B cell (primary cell): ENCODE results near the gene FAM120B. TPM values are rescaled to one million over a fixed set of nuclear protein-coding genes. Genes with fewer than 3 reads are reported as not detected.

Experiments
- ATAC-seq: fragments of 200-7000 bp; cut with Tn5 transposase; one replicate; pipeline ENCODE4 v1.10.0; 2021; ENCODE audit warnings: low read depth, mild to moderate bottlenecking, moderate number of reproducible peaks, moderate library complexity
- CTCF ChIA-PET: fragments of 350-600 bp; sonication (Branson Sonifier 250); formaldehyde crosslinking; loops from one replicate; lab custom pipeline; 2021; ENCODE audit warnings: antibody characterized with exemption, inconsistent platforms; lab: Charles Lee
- POLR2A ChIA-PET: fragments of 350-600 bp; sonication (Branson Sonifier 250); formaldehyde crosslinking; loops from one replicate; lab custom pipeline; 2021; ENCODE audit warnings: antibody characterized with exemption; lab: Charles Lee
- DNase-seq: peaks from one replicate; pipeline ENCODE4 v3.0.0; 2013
- H2AFZ ChIP-seq: 2 replicates; pipeline ENCODE4 v1.6.1; 2012; ENCODE audit warnings: mild to moderate bottlenecking, low read depth, low read length; ENCODE audit not compliant: insufficient read depth, poor library complexity, severe bottlenecking
- H3K27ac ChIP-seq, 2 donors: 1 replicate in 1 of 2; 2 replicates in 1 of 2; pipeline ENCODE4 v1.5.1; 2012 to 2013; ENCODE audit warnings: low read length in 2 of 2, mild to moderate bottlenecking in 2 of 2, moderate library complexity in 1 of 2
- H3K27me3 ChIP-seq, 4 experiments: fragments of 200-600 bp in 1 of 4; sonication (generic) in 1 of 4; replicated peaks in 1 of 4; 1 replicate in 2 of 4; 2 replicates in 2 of 4; pipeline versions ENCODE4 v1.6.1 to v1.7.0; 2013 to 2016; ENCODE audit warnings: low read length in 3 of 4, mild to moderate bottlenecking in 2 of 4, mixed read lengths in 1 of 4, moderate library complexity in 1 of 4; ENCODE audit not compliant: insufficient read depth in 4 of 4, control insufficient read depth in 3 of 4; ENCODE audit errors: control extremely low read depth in 1 of 4
- H3K36me3 ChIP-seq, 2 experiments: replicated peaks in 1 of 2; 1 replicate in 1 of 2; 2 replicates in 1 of 2; pipeline versions ENCODE4 v1.6.1 to v1.7.1; 2013; ENCODE audit warnings: low read length in 1 of 2; ENCODE audit not compliant: insufficient read depth in 2 of 2, control insufficient read depth in 1 of 2; ENCODE audit errors: control extremely low read depth in 1 of 2, extremely low read depth in 1 of 2
- H3K4me1 ChIP-seq, 2 donors: fragments of 200-600 bp in 1 of 2; sonication (generic) in 1 of 2; 1 replicate in 1 of 2; 2 replicates in 1 of 2; pipeline versions ENCODE4 v1.5.1 to v1.6.1; 2013 to 2017; ENCODE audit warnings: low read length in 2 of 2; ENCODE audit not compliant: control insufficient read depth in 2 of 2, insufficient read depth in 2 of 2
- H3K4me2 ChIP-seq: replicated peaks from 2 replicates; pipeline ENCODE3; 2012; ENCODE audit warnings: mild to moderate bottlenecking, low read depth, low read length; ENCODE audit not compliant: poor library complexity, severe bottlenecking
- H3K4me3 ChIP-seq, 5 experiments: fragments of 200-600 bp in 1 of 5; sonication (generic) in 1 of 5; 1 replicate in 3 of 5; 2 replicates in 2 of 5; pipeline versions ENCODE4 v1.5.1 to v1.7.0; 2011 to 2016; ENCODE audit warnings: low read length in 4 of 5, mild to moderate bottlenecking in 4 of 5, low read depth in 2 of 5, control low read depth in 1 of 5, moderate library complexity in 1 of 5; ENCODE audit not compliant: insufficient read depth in 1 of 5; ENCODE audit errors: control extremely low read depth in 1 of 5, extremely low read depth in 1 of 5
- H3K79me2 ChIP-seq: fragments of 200-600 bp; sonication (generic); one replicate; pipeline ENCODE4 v1.6.0; 2016; ENCODE audit warnings: low read length; ENCODE audit not compliant: control insufficient read depth, insufficient read depth
- H3K9ac ChIP-seq: fragments of 200-600 bp; sonication (generic); 2 replicates; pipeline ENCODE4 v1.6.1; 2017; ENCODE audit warnings: mild to moderate bottlenecking, low read length, moderate library complexity
- H3K9me3 ChIP-seq, 3 donors: one replicate each; pipeline versions ENCODE4 v1.6.1 to v1.7.1; 2013; ENCODE audit warnings: low read length in 2 of 3; ENCODE audit not compliant: control insufficient read depth in 2 of 3, insufficient read depth in 1 of 3; ENCODE audit errors: control extremely low read depth in 1 of 3
- H4K20me1 ChIP-seq: 2 replicates; pipeline ENCODE4 v1.6.0; 2012; ENCODE audit warnings: mild to moderate bottlenecking, low read length; ENCODE audit not compliant: insufficient read depth, control insufficient read depth, poor library complexity, severe bottlenecking
- H3K27ac Mint-ChIP-seq: one replicate; pipeline ENCODE4 v1.8.0; 2021; ENCODE audit warnings: mixed read lengths
- H3K27me3 Mint-ChIP-seq: one replicate; pipeline ENCODE4 v1.8.0; 2021; ENCODE audit warnings: mixed read lengths
- H3K4me1 Mint-ChIP-seq: one replicate; pipeline ENCODE4 v1.8.0; 2021; ENCODE audit warnings: mixed read lengths
- H3K4me3 Mint-ChIP-seq: one replicate; pipeline ENCODE4 v1.8.0; 2021; ENCODE audit warnings: mixed read lengths
- H3K9me3 Mint-ChIP-seq: one replicate; pipeline ENCODE4 v1.8.0; 2022; ENCODE audit warnings: mixed read lengths; ENCODE audit not compliant: insufficient read depth
- EZH2 ChIP-seq: IDR thresholded peaks from 2 replicates; pipeline ENCODE4 v1.6.1; 2012; ENCODE audit warnings: borderline replicate concordance, low read depth, mild to moderate bottlenecking, moderate library complexity, low read length; ENCODE audit not compliant: insufficient read depth, poor library complexity, severe bottlenecking
- WGBS: methylation state at CpG from one replicate; pipeline ENCODE4 v1.1.5; 2013; ENCODE audit warnings: missing lambda C conversion rate; ENCODE audit not compliant: insufficient coverage; 5-methylcytosine and 5-hydroxymethylcytosine counted together
- intact Hi-C: fragments of 100-400 bp; cut with micrococcal nuclease; formaldehyde crosslinking; loops from one replicate; pipeline ENCODE4 v1.10.0; 2022
- polyA plus RNA-seq: library from polyadenylated mRNA; depleted of rRNA; stranded (reverse); fragments of >200 nt; gene quantifications from 2 replicates; pipeline ENCODE4 v1.2.3, GENCODE V29; 2012
- total RNA-seq, 2 donors: library from RNA; stranded (reverse); fragments of 120-200 nt in 1 of 2; gene quantifications; 1 replicate in 1 of 2; 2 replicates in 1 of 2; pipeline versions ENCODE4 v1.2.3 to v1.2.4, GENCODE V29; 2013 to 2022
- TF ChIP-seq, protein P1 (sequence below): fragments of 200-600 bp; IDR thresholded peaks from one replicate; pipeline ENCODE4 v1.8.0; 2022; ENCODE audit warnings: antibody characterized with exemption, mild to moderate bottlenecking

The FAM120B gene
- total and polyA plus RNA-seq, 2 donors (not counting 1 experiment from before 2014, with no cell fraction given): 12.5 to 51.7 TPM

DNA sequence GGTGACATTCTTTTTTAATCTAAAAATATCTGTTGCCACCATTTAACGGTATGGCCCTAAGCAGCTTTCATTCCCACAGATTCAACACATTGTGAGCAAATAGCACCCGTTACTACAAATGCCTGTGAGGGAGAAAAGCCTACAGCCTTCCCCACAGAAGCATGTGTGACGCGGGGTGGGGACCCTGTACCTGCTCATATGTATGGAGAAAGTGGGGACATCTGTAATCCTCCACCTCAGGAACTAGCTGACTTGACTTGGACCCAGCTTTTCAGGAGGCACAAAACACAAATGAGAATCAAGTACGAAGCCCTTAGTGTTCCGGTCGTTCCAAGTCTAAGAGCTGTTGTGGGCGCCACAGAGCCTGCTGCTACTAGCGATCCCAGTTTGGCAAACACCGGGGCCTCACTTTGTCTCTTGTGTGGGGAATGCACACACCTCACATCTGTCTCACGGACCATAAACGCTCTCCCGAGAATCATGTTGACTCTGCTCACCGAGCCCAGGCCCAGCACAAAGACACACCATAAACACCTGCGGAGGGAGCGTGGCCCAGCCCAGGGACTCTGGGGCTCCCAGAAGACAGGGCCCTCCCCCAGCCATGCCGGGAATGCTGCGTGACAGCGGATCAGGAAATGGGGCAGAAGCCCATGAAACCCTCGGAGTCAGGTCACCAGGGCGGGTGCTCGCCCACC is 37.3 kb upstream of the FAM120B start:
- no peaks in the 10 kb centered on the region for H3K79me2 ChIP-seq
- no peak overlapping the region for H3K4me3 Mint-ChIP-seq
- H3K9me3 ChIP-seq: peaks cover 0 to 11% (median 0%) of the 10 kb centered on the region in 3 donors
- no peaks in the 10 kb centered on the region for H3K27me3 ChIP-seq
- DNase-seq (no peak), ATAC-seq (no peak)
- H3K9ac ChIP-seq: no peak overlapping the region
- TF ChIP-seq, protein P1, sequence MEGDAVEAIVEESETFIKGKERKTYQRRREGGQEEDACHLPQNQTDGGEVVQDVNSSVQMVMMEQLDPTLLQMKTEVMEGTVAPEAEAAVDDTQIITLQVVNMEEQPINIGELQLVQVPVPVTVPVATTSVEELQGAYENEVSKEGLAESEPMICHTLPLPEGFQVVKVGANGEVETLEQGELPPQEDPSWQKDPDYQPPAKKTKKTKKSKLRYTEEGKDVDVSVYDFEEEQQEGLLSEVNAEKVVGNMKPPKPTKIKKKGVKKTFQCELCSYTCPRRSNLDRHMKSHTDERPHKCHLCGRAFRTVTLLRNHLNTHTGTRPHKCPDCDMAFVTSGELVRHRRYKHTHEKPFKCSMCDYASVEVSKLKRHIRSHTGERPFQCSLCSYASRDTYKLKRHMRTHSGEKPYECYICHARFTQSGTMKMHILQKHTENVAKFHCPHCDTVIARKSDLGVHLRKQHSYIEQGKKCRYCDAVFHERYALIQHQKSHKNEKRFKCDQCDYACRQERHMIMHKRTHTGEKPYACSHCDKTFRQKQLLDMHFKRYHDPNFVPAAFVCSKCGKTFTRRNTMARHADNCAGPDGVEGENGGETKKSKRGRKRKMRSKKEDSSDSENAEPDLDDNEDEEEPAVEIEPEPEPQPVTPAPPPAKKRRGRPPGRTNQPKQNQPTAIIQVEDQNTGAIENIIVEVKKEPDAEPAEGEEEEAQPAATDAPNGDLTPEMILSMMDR: no peak
- no peak for TF ChIP-seq EZH2
- H3K4me1 Mint-ChIP-seq: peaks cover 22% of the 10 kb centered on the region
- no peaks in the 10 kb centered on the region for H3K36me3 ChIP-seq
- peaks cover 11% of the 10 kb centered on the region for H3K27me3 Mint-ChIP-seq
- H3K4me2 ChIP-seq: no peak overlapping the region
- H3K27ac Mint-ChIP-seq: no peak overlapping the region
- H3K4me1 ChIP-seq: peaks cover 12 to 20% of the 10 kb centered on the region in 2 donors
- WGBS: 84% methylated on average over 18 of the region's 22 CpGs
- intact Hi-C loops: no loop called here
- no peaks in the 10 kb centered on the region for H4K20me1 ChIP-seq
- POLR2A ChIA-PET: no interaction called here
- no peak overlapping the region for H3K4me3 ChIP-seq
- H3K9me3 Mint-ChIP-seq: no peaks in the 10 kb centered on the region
- H2AFZ ChIP-seq: no peak overlapping the region
- CTCF ChIA-PET: no interaction called here
- no peak overlapping the region for H3K27ac ChIP-seq

GRCh38 chr6:170269846-170270541 is 36.6 kb upstream of the FAM120B start:
- ChIA-PET POLR2A (interaction anchor here (0.6 kb wide), 1 partner anchor 1822 kb away, joined by 5 read pairs; no protein-coding TSS in a partner anchor), CTCF (interaction anchor here (0.7 kb wide), 1 partner anchor 283 kb away, joined by 4 read pairs; the partner anchor contains the start of gene PSMB1)
- H3K36me3 ChIP-seq: no peaks in the 10 kb centered on the region
- no peak overlapping the region for H3K4me2 ChIP-seq
- no peak for ATAC-seq
- DNase-seq: no peak
- no peaks in the 10 kb centered on the region for H3K27me3 ChIP-seq
- no peak overlapping the region for H3K4me3 ChIP-seq
- H3K27ac Mint-ChIP-seq: no peak overlapping the region
- no peak for TF ChIP-seq EZH2
- no peaks in the 10 kb centered on the region for H4K20me1 ChIP-seq
- 86% methylated on average over 16 of the region's 17 CpGs for WGBS
- H3K79me2 ChIP-seq: no peaks in the 10 kb centered on the region
- H3K4me3 Mint-ChIP-seq: no peak overlapping the region
- H3K4me1 ChIP-seq: peaks cover 12 to 20% of the 10 kb centered on the region in 2 donors
- peaks cover 7% of the 10 kb centered on the region for H3K27me3 Mint-ChIP-seq
- intact Hi-C loops: no loop called here
- peaks cover 0 to 18% (median 0%) of the 10 kb centered on the region in 3 donors for H3K9me3 ChIP-seq
- no peaks in the 10 kb centered on the region for H3K9me3 Mint-ChIP-seq
- peaks cover 22% of the 10 kb centered on the region for H3K4me1 Mint-ChIP-seq
- no peak overlapping the region for H3K9ac ChIP-seq
- H3K27ac ChIP-seq: no peak overlapping the region
- no peak overlapping the region for H2AFZ ChIP-seq
